H1 (cell line): Measurements from ENCODE around the gene CAMK2D. TPM values are rescaled to one million over a fixed set of nuclear protein-coding genes. Genes with fewer than 3 reads are reported as not detected.

Experiments
- BACH1 ChIP-seq: IDR thresholded peaks from 2 replicates; pipeline ENCODE4 v1.6.1; 2012; ENCODE audit warnings: low read length, improper control_type of control experiment
- EGR1 ChIP-seq: IDR thresholded peaks from 2 replicates; pipeline ENCODE4 v1.6.1; 2011; ENCODE audit warnings: low read depth, low read length, borderline replicate concordance
- EZH2 ChIP-seq: fragments of 200-600 bp; sonication (generic); IDR thresholded peaks from 2 replicates; pipeline ENCODE4 v1.7.1; 2012; ENCODE audit warnings: low read depth, mild to moderate bottlenecking, moderate library complexity, low read length, inconsistent platforms; ENCODE audit not compliant: severe bottlenecking
- GABPA ChIP-seq: IDR thresholded peaks from 2 replicates; pipeline ENCODE4 v1.6.1; 2011; ENCODE audit warnings: mild to moderate bottlenecking, low read length, moderate library complexity, borderline replicate concordance; ENCODE audit not compliant: insufficient read depth
- HDAC6 ChIP-seq: IDR thresholded peaks from one replicate; pipeline ENCODE4 v1.7.1; 2012; ENCODE audit warnings: low read depth, mild to moderate bottlenecking, inconsistent platforms, low read length, moderate library complexity
- NANOG ChIP-seq: IDR thresholded peaks from 2 replicates; pipeline ENCODE4 v1.6.1; 2011; ENCODE audit warnings: low read length, low read depth, mild to moderate bottlenecking, inconsistent platforms; ENCODE audit not compliant: insufficient read depth, poor library complexity, severe bottlenecking
- RBBP5 ChIP-seq: IDR thresholded peaks from 2 replicates; pipeline ENCODE4 v1.7.1; 2012; ENCODE audit warnings: low read depth, mild to moderate bottlenecking, inconsistent platforms, low read length, moderate library complexity, borderline replicate concordance
- TAF7 ChIP-seq: optimal IDR thresholded peaks from 2 replicates; pipeline ENCODE3; 2011; ENCODE audit warnings: low read depth, mild to moderate bottlenecking, inconsistent platforms, low read length, moderate library complexity, borderline replicate concordance
- TEAD4 ChIP-seq: IDR thresholded peaks from 2 replicates; pipeline ENCODE4 v1.6.1; 2012; ENCODE audit warnings: low read depth, low read length, inconsistent platforms, mixed read lengths
- polyA plus RNA-seq, 7 experiments: library from polyadenylated mRNA; depleted of rRNA in 3 of 7; stranded (reverse) in 5 of 7; unstranded in 2 of 7; fragments of >200 nt in 5 of 7; fragments of 200-250 nt in 2 of 7; gene quantifications; 1 replicate in 5 of 7; 2 replicates in 1 of 7; 4 replicates in 1 of 7; pipeline versions ENCODE4 v1.2.1 to v1.2.3, GENCODE V29; 2011 to 2013; ENCODE audit warnings: missing spikeins in 2 of 7, mixed read lengths in 2 of 7
- total RNA-seq: library from RNA; stranded (reverse); fragmentation: NEBNext Ultra II Directional; extraction: Animal tissue kit (Norgen Biotek cat#: 25700); gene quantifications from 2 replicates; pipeline ENCODE4 v1.2.1, GENCODE V29; 2021
- TF ChIP-seq, protein P1 (sequence below): fragments of 300-600 bp; sonication (generic); IDR thresholded peaks from 2 replicates; pipeline ENCODE4 v1.7.1; 2012; ENCODE audit warnings: low read length, moderate library complexity, mild to moderate bottlenecking, inconsistent platforms; ENCODE audit not compliant: insufficient replicate concordance

Gene CAMK2D
- total and polyA plus RNA-seq, 2 of the 8 experiments (the other 6 are each of a cell fraction or from before 2014, with no cell fraction given): 3.2 to 7.0 TPM

DNA sequence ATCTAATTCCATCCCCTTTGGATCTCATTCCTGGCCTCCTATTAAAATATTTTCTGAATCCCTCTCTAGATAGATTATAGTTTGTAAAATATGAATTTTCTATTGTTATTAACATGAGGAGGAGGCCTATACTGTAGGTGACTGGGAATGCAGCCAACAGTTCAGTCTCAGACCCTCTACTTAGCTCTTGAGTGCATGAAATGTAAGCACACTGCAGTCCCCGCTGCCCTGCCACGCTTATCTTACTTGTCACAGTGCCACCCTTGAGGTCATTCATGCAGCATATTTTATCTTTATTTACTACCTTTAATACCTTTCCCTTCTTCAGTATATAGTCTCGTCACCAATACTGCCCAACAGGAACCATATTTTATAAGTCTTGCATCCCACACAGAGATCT is 151.0 kb downstream of the CAMK2D start (continued):
- TF ChIP-seq, protein P1, sequence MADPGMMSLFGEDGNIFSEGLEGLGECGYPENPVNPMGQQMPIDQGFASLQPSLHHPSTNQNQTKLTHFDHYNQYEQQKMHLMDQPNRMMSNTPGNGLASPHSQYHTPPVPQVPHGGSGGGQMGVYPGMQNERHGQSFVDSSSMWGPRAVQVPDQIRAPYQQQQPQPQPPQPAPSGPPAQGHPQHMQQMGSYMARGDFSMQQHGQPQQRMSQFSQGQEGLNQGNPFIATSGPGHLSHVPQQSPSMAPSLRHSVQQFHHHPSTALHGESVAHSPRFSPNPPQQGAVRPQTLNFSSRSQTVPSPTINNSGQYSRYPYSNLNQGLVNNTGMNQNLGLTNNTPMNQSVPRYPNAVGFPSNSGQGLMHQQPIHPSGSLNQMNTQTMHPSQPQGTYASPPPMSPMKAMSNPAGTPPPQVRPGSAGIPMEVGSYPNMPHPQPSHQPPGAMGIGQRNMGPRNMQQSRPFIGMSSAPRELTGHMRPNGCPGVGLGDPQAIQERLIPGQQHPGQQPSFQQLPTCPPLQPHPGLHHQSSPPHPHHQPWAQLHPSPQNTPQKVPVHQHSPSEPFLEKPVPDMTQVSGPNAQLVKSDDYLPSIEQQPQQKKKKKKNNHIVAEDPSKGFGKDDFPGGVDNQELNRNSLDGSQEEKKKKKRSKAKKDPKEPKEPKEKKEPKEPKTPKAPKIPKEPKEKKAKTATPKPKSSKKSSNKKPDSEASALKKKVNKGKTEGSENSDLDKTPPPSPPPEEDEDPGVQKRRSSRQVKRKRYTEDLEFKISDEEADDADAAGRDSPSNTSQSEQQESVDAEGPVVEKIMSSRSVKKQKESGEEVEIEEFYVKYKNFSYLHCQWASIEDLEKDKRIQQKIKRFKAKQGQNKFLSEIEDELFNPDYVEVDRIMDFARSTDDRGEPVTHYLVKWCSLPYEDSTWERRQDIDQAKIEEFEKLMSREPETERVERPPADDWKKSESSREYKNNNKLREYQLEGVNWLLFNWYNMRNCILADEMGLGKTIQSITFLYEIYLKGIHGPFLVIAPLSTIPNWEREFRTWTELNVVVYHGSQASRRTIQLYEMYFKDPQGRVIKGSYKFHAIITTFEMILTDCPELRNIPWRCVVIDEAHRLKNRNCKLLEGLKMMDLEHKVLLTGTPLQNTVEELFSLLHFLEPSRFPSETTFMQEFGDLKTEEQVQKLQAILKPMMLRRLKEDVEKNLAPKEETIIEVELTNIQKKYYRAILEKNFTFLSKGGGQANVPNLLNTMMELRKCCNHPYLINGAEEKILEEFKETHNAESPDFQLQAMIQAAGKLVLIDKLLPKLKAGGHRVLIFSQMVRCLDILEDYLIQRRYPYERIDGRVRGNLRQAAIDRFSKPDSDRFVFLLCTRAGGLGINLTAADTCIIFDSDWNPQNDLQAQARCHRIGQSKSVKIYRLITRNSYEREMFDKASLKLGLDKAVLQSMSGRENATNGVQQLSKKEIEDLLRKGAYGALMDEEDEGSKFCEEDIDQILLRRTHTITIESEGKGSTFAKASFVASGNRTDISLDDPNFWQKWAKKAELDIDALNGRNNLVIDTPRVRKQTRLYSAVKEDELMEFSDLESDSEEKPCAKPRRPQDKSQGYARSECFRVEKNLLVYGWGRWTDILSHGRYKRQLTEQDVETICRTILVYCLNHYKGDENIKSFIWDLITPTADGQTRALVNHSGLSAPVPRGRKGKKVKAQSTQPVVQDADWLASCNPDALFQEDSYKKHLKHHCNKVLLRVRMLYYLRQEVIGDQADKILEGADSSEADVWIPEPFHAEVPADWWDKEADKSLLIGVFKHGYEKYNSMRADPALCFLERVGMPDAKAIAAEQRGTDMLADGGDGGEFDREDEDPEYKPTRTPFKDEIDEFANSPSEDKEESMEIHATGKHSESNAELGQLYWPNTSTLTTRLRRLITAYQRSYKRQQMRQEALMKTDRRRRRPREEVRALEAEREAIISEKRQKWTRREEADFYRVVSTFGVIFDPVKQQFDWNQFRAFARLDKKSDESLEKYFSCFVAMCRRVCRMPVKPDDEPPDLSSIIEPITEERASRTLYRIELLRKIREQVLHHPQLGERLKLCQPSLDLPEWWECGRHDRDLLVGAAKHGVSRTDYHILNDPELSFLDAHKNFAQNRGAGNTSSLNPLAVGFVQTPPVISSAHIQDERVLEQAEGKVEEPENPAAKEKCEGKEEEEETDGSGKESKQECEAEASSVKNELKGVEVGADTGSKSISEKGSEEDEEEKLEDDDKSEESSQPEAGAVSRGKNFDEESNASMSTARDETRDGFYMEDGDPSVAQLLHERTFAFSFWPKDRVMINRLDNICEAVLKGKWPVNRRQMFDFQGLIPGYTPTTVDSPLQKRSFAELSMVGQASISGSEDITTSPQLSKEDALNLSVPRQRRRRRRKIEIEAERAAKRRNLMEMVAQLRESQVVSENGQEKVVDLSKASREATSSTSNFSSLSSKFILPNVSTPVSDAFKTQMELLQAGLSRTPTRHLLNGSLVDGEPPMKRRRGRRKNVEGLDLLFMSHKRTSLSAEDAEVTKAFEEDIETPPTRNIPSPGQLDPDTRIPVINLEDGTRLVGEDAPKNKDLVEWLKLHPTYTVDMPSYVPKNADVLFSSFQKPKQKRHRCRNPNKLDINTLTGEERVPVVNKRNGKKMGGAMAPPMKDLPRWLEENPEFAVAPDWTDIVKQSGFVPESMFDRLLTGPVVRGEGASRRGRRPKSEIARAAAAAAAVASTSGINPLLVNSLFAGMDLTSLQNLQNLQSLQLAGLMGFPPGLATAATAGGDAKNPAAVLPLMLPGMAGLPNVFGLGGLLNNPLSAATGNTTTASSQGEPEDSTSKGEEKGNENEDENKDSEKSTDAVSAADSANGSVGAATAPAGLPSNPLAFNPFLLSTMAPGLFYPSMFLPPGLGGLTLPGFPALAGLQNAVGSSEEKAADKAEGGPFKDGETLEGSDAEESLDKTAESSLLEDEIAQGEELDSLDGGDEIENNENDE: no peak
- TF ChIP-seq NANOG (no peak), RBBP5 (no peak), EGR1 (no peak), TAF7 (no peak), EZH2 (no peak), BACH1 (no peak), GABPA (no peak), HDAC6 (no peak), TEAD4 (no peak)
- TF ChIP-seq, all 59 proteins: peak for 0
